ENCODE results near the gene GABRB1. TPM values are rescaled to one million over a fixed set of nuclear protein-coding genes. Genes with fewer than 3 reads are reported as not detected.

GABRB1 gene
- polyA plus RNA-seq, 2 of the 4 experiments (the other 2 are of a cell fraction), result not detected

DNA sequence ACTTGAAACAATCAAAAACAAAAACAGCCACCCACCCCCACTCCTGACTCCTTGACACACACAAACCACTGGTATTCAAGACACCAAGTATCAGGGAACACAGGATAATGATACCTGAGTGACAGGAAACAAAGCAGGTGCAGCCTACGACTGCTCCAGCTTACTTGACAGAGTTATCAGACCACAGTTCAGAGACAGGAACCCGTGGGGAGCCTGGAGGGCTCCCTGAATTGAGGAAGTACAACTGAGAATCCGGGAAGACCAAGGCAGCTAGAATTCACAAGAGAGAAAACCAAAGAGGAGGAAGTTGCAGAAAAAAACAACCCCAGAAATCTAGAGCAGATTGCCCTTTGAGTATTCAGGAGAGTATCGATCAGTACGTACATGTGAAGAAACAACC lies 411.6 kb downstream of the GABRB1 start:
- no peak overlapping the region for H3K27ac ChIP-seq
- no peaks in the 10 kb centered on the region for H3K9me3 ChIP-seq
- no peak overlapping the region for H3K4me3 ChIP-seq
- no peak for ATAC-seq
- POLR2A ChIA-PET, result no interaction called here
- TF ChIP-seq SMC3 (IDR thresholded peaks at IDR 0.05) (no peak), CHD4 (IDR thresholded peaks at IDR 0.05; ENCODE audit: borderline replicate concordance) (no peak), CBX2 (IDR thresholded peaks at IDR 0.05; ENCODE audit: borderline replicate concordance, low read depth) (no peak), ZC3H11A (IDR thresholded peaks at IDR 0.05) (no peak)
- TF ChIP-seq, protein P1, sequence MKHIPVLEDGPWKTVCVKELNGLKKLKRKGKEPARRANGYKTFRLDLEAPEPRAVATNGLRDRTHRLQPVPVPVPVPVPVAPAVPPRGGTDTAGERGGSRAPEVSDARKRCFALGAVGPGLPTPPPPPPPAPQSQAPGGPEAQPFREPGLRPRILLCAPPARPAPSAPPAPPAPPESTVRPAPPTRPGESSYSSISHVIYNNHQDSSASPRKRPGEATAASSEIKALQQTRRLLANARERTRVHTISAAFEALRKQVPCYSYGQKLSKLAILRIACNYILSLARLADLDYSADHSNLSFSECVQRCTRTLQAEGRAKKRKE (CRISPR knock-in tag; IDR thresholded peaks at IDR 0.05; ENCODE audit: low read depth), result no peak
- H3K4me2 ChIP-seq, result no peak overlapping the region
- CTCF ChIA-PET, result no interaction called here
- no peaks in the 10 kb centered on the region for H3K4me1 ChIP-seq
- no peak for FAIRE-seq
- DNase-seq (ENCODE audit: low read depth in 1 of 2, low spot score in 1 of 2), result no peak
- 58% methylated on average over 5 of the region's 5 CpGs for WGBS (ENCODE audit: missing lambda C conversion rate)

DNA sequence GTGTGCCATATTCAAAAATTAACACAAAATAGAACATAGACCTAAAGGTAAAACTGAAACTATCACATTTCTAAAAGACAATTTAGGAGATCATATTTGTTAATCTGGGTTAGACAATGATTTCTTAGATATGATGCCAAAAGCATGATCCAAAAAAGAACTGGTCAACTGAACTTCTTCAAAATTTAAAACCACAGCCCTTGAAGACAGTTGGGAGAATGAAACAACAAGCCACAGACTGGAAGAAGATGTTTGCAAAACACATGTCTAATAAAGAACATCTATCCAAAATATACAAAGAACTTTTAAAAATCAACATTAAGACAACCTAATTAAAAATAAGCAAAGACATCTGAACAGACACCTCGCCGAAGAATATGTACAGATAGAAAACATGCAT lies 412.7 kb downstream of the GABRB1 start:
- no peaks in the 10 kb centered on the region for H3K9me3 ChIP-seq
- H3K4me3 ChIP-seq, result no peak overlapping the region
- FAIRE-seq (no peak), DNase-seq (ENCODE audit: low read depth in 1 of 2, low spot score in 1 of 2) (no peak), ATAC-seq (no peak)
- no peak for TF ChIP-seq MYC (IDR thresholded peaks at IDR 0.05; ENCODE audit: borderline replicate concordance, low read length)
- no peak for TF ChIP-seq EP300 (IDR thresholded peaks at IDR 0.05)
- TF ChIP-seq, protein P2, sequence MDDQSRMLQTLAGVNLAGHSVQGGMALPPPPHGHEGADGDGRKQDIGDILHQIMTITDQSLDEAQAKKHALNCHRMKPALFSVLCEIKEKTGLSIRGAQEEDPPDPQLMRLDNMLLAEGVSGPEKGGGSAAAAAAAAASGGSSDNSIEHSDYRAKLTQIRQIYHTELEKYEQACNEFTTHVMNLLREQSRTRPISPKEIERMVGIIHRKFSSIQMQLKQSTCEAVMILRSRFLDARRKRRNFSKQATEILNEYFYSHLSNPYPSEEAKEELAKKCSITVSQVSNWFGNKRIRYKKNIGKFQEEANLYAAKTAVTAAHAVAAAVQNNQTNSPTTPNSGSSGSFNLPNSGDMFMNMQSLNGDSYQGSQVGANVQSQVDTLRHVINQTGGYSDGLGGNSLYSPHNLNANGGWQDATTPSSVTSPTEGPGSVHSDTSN (IDR thresholded peaks at IDR 0.05), result no peak
- TF ChIP-seq HDAC2 (IDR thresholded peaks at IDR 0.05), result no peak
- no peak for TF ChIP-seq RARB (CRISPR knock-in tag; IDR thresholded peaks at IDR 0.05)
- TF ChIP-seq, protein P3, sequence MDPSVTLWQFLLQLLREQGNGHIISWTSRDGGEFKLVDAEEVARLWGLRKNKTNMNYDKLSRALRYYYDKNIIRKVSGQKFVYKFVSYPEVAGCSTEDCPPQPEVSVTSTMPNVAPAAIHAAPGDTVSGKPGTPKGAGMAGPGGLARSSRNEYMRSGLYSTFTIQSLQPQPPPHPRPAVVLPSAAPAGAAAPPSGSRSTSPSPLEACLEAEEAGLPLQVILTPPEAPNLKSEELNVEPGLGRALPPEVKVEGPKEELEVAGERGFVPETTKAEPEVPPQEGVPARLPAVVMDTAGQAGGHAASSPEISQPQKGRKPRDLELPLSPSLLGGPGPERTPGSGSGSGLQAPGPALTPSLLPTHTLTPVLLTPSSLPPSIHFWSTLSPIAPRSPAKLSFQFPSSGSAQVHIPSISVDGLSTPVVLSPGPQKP (IDR thresholded peaks at IDR 0.05; ENCODE audit: low read depth, low read length), result no peak
- no peak for TF ChIP-seq POLR2A (IDR thresholded peaks at IDR 0.05; ENCODE audit: low read length)
- TF ChIP-seq, protein P4, sequence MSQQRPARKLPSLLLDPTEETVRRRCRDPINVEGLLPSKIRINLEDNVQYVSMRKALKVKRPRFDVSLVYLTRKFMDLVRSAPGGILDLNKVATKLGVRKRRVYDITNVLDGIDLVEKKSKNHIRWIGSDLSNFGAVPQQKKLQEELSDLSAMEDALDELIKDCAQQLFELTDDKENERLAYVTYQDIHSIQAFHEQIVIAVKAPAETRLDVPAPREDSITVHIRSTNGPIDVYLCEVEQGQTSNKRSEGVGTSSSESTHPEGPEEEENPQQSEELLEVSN (IDR thresholded peaks at IDR 0.05; ENCODE audit: borderline replicate concordance, low read depth), result no peak
- no peak for TF ChIP-seq NR3C1 (IDR thresholded peaks at IDR 0.05)
- TF ChIP-seq HOXA7 (CRISPR knock-in tag; IDR thresholded peaks at IDR 0.05), result no peak
- TF ChIP-seq POLR2AphosphoS2 (conservative IDR thresholded peaks at IDR 0.05; ENCODE audit: low read length), result no peak
- TF ChIP-seq, protein P5, sequence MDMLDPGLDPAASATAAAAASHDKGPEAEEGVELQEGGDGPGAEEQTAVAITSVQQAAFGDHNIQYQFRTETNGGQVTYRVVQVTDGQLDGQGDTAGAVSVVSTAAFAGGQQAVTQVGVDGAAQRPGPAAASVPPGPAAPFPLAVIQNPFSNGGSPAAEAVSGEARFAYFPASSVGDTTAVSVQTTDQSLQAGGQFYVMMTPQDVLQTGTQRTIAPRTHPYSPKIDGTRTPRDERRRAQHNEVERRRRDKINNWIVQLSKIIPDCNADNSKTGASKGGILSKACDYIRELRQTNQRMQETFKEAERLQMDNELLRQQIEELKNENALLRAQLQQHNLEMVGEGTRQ (IDR thresholded peaks at IDR 0.05), result no peak
- TF ChIP-seq RNF2 (IDR thresholded peaks at IDR 0.05; ENCODE audit: borderline replicate concordance, low read depth), result no peak
- TF ChIP-seq NPAS2 (CRISPR knock-in tag; IDR thresholded peaks at IDR 0.05; ENCODE audit: borderline replicate concordance), result no peak
- TF ChIP-seq, protein P6, sequence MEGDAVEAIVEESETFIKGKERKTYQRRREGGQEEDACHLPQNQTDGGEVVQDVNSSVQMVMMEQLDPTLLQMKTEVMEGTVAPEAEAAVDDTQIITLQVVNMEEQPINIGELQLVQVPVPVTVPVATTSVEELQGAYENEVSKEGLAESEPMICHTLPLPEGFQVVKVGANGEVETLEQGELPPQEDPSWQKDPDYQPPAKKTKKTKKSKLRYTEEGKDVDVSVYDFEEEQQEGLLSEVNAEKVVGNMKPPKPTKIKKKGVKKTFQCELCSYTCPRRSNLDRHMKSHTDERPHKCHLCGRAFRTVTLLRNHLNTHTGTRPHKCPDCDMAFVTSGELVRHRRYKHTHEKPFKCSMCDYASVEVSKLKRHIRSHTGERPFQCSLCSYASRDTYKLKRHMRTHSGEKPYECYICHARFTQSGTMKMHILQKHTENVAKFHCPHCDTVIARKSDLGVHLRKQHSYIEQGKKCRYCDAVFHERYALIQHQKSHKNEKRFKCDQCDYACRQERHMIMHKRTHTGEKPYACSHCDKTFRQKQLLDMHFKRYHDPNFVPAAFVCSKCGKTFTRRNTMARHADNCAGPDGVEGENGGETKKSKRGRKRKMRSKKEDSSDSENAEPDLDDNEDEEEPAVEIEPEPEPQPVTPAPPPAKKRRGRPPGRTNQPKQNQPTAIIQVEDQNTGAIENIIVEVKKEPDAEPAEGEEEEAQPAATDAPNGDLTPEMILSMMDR (IDR thresholded peaks at IDR 0.05), result no peak
- TF ChIP-seq JUN (IDR thresholded peaks at IDR 0.05), result no peak
- TF ChIP-seq FOSB (CRISPR knock-in tag; IDR thresholded peaks at IDR 0.05), result no peak
- TF ChIP-seq KDM5A (IDR thresholded peaks at IDR 0.05), result no peak
- TF ChIP-seq GATA3 (IDR thresholded peaks at IDR 0.05; ENCODE audit: borderline replicate concordance), result no peak
- ChIA-PET POLR2A (no interaction called here), CTCF (no interaction called here)
- no peak overlapping the region for H3K4me2 ChIP-seq
- WGBS (ENCODE audit: missing lambda C conversion rate), result 92% methylated on average over 2 of the region's 2 CpGs
- H3K4me1 ChIP-seq, result no peaks in the 10 kb centered on the region
- no peak overlapping the region for H3K27ac ChIP-seq
